T-helper 2 cell treated with Interferon-gamma antibody and Interleukin-4, amounts not matched to agents 5 μg/mL and 100 μg/mL, for 36 hours (primary cell): ENCODE results near the gene SAGE1.
"Not testable (repeated sequence)": the region's sequence is repeated elsewhere in the genome, so short reads cannot be mapped to it uniquely, and the experiment has no call there.

Experiments used
- DNase-seq: peaks from one replicate; pipeline ENCODE4 v3.0.0; 2021; ENCODE audit warnings: low spot score
- H3K27ac Mint-ChIP-seq: one replicate; pipeline ENCODE4 v1.8.0; 2021; ENCODE audit warnings: mild to moderate bottlenecking, mixed read lengths
- H3K27me3 Mint-ChIP-seq: one replicate; pipeline ENCODE4 v1.8.0; 2021; ENCODE audit warnings: low read depth, mixed read lengths
- H3K36me3 Mint-ChIP-seq: one replicate; pipeline ENCODE4 v1.8.0; 2021; ENCODE audit warnings: low read depth, mixed read lengths
- H3K4me1 Mint-ChIP-seq: one replicate; pipeline ENCODE4 v1.8.0; 2021; ENCODE audit warnings: low read depth, mixed read lengths
- H3K4me3 Mint-ChIP-seq: one replicate; pipeline ENCODE4 v1.8.0; 2022; ENCODE audit warnings: mild to moderate bottlenecking, moderate library complexity, mixed read lengths
- H3K9me3 Mint-ChIP-seq: one replicate; pipeline ENCODE4 v1.8.0; 2021; ENCODE audit warnings: mixed read lengths

Gene SAGE1

GRCh38 chrX:135893294-135893817 lies at the start of gene SAGE1, which contains the start of gene CT45A10:
SAGE1 (plus strand) TSS chrX:135893716; CDS start chrX:135896243, 2,527 bp downstream.
CT45A10 (minus strand) TSS chrX:135893444; CDS start chrX:135885344, 8,100 bp downstream.
- Mint-ChIP-seq H3K4me1 (no peaks in the 10 kb centered on the region), H3K36me3 (no peaks in the 10 kb centered on the region), H3K27ac (no peak within 1 kb of the TSS), H3K27me3 (no peaks in the 10 kb centered on the region), H3K4me3 (no peak within 1 kb of the TSS), H3K9me3 (no peaks in the 10 kb centered on the region)
- DNase-seq, result no peak

DNA sequence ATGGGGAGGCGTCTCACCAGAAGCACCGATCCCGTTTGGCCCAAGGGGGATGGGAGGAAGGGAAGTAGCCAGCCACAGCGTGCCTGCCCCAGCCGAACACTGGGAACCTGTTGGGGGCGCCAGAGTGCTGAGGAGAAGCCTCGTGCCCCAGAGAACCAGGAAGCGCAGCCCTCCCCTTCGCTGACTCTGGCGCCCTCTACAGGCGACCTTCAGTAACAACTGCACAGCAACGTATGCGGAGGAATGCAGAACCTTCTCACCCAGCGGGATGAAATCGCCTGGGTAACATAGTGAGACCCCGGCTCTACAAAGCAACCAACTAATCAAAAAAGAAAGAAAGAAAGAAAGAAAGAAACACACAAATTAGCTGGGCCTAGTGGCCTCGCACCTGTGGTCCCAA lies 39.1 kb upstream of the SAGE1 start, which contains the start of gene CT45A8:
CT45A8 (minus strand) TSS at position 101 of the 400 bp plus-strand sequence. CDS start 3,755 bp downstream, outside the sequence.
- not testable (repeated sequence) for H3K27ac Mint-ChIP-seq, DNase-seq, H3K27me3 Mint-ChIP-seq, H3K9me3 Mint-ChIP-seq, H3K4me3 Mint-ChIP-seq, H3K36me3 Mint-ChIP-seq, H3K4me1 Mint-ChIP-seq

GRCh38 chrX:135871712-135872111 lies 21.8 kb upstream of the SAGE1 start, which contains the start of gene CT45A9:
CT45A9 (minus strand) TSS chrX:135871812; CDS start chrX:135868061, 3,751 bp downstream.
- not testable (repeated sequence) for H3K4me3 Mint-ChIP-seq, H3K4me1 Mint-ChIP-seq, H3K27ac Mint-ChIP-seq

GRCh38 chrX:135882741-135883140 lies 10.8 kb upstream of the SAGE1 start:
- not testable (repeated sequence) for H3K27ac Mint-ChIP-seq, H3K4me3 Mint-ChIP-seq, H3K27me3 Mint-ChIP-seq, H3K9me3 Mint-ChIP-seq, DNase-seq, H3K4me1 Mint-ChIP-seq, H3K36me3 Mint-ChIP-seq

More at GRCh38 chrX:135871712-135872111, 21.8 kb upstream of the SAGE1 start, which contains the start of gene CT45A9:
- not testable (repeated sequence) for H3K27me3 Mint-ChIP-seq, H3K9me3 Mint-ChIP-seq, H3K36me3 Mint-ChIP-seq, DNase-seq

GRCh38 chrX:135888230-135888629 lies 5.3 kb upstream of the SAGE1 start:
- not testable (repeated sequence) for H3K27me3 Mint-ChIP-seq, H3K27ac Mint-ChIP-seq, H3K4me3 Mint-ChIP-seq, H3K36me3 Mint-ChIP-seq, H3K9me3 Mint-ChIP-seq, H3K4me1 Mint-ChIP-seq, DNase-seq

DNA sequence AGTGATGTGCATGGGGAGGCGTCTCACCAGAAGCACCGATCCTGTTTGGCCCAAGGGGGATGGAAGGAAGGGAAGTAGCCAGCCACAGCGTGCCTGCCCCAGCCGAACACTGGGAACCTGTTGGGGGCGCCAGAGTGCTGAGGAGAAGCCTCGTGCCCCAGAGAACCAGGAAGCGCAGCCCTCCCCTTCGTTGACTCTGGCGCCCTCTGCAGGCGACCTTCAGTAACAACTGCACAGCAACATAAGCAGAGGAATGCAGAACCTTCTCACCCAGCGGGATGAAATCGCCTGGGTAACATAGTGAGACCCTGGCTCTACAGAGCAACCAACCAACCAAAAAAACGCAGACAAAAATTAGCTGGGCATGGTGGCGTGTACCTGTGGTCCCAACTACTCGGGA lies 4.5 kb upstream of the SAGE1 start:
- H3K36me3 Mint-ChIP-seq, H3K9me3 Mint-ChIP-seq, H3K27me3 Mint-ChIP-seq, H3K4me1 Mint-ChIP-seq, H3K4me3 Mint-ChIP-seq, H3K27ac Mint-ChIP-seq: not testable (repeated sequence)
- DNase-seq, result peak; percentile 10

DNA sequence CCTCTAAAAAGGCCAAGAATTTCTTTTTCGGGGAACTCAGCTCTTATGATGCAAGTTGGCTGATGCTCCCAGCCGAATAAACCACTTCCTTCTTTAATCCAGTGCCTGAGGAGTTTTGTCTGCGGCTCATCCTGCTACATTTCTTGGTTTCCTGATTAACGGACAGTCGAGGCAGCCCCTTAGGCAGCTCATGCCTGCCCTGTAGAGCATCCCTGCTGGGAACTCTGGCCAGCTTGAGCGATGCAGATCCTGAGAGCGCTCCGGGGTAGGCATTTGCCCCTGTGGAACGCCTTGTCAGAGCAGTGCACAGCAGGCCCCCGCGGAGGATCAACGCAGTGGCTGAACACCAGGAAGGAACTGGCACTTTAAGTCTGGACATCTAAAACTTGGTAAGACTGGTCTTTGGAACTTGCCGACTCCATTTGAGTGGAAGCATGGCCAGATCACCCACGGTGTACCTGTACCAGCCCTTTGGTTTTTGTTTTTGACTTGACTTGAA lies 3.4 kb upstream of the SAGE1 start:
- Mint-ChIP-seq H3K36me3 (no peaks in the 10 kb centered on the region), H3K4me1 (no peaks in the 10 kb centered on the region), H3K4me3 (no peak overlapping the region), H3K27me3 (no peaks in the 10 kb centered on the region), H3K9me3 (no peaks in the 10 kb centered on the region), H3K27ac (no peak overlapping the region)
- no peak for DNase-seq

DNA sequence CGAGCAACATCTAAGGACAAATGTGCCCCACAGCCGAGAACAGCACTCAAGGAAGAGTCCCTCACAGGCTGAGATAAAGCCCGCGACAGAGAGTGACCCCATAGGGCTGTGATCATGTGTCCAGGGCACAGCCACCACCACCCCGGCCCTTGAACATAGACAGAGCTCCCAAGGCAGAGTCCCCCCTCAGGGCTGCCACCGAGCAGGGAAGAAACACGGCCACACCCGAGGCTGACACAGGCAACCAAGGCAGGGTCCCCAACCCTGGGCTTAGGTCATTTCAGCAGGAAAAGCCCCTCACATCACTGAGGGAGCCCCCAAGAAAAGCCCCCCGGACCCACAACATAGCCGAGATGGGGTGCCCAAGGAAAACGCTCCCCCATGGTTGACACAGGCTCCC lies 735 bp upstream of the SAGE1 start:
- Mint-ChIP-seq H3K27me3 (no peaks in the 10 kb centered on the region), H3K9me3 (no peaks in the 10 kb centered on the region), H3K4me3 (no peak overlapping the region), H3K27ac (no peak overlapping the region), H3K4me1 (no peaks in the 10 kb centered on the region), H3K36me3 (no peaks in the 10 kb centered on the region)
- no peak for DNase-seq

GRCh38 chrX:135910251-135910650 lies 16.7 kb downstream of the SAGE1 start:
- no peak overlapping the region for H3K27ac Mint-ChIP-seq
- DNase-seq, result no peak
- H3K4me1 Mint-ChIP-seq, result no peaks in the 10 kb centered on the region
- H3K4me3 Mint-ChIP-seq, result no peak overlapping the region
- H3K36me3 Mint-ChIP-seq, result no peaks in the 10 kb centered on the region
- H3K27me3 Mint-ChIP-seq, result no peaks in the 10 kb centered on the region
- H3K9me3 Mint-ChIP-seq, result no peaks in the 10 kb centered on the region

DNA sequence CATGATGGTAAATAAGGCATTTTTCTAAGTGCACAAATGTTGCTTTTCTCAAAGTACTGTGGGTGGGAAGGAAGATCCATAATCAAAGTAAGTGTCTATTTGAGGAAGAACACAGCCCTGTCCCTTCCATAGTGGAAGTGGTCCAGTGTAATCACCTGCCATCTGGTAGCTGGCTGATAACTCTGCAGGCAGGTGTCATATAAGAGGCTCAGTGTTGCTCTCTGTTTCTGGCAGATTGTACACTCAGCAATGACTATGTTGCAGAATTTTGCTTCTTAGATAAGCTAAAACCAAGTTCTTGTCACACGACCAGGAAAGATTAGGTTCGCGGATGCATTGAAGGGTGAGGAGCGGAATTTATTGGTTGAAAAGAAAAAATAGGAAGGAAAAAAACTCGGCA lies 20.9 kb downstream of the SAGE1 start:
- H3K36me3 Mint-ChIP-seq, result no peaks in the 10 kb centered on the region
- H3K9me3 Mint-ChIP-seq, result no peaks in the 10 kb centered on the region
- H3K4me3 Mint-ChIP-seq, result no peak overlapping the region
- DNase-seq, result no peak
- H3K4me1 Mint-ChIP-seq, result no peaks in the 10 kb centered on the region
- no peaks in the 10 kb centered on the region for H3K27me3 Mint-ChIP-seq
- H3K27ac Mint-ChIP-seq, result no peak overlapping the region

- H3K27me3 Mint-ChIP-seq, DNase-seq, H3K36me3 Mint-ChIP-seq, H3K4me1 Mint-ChIP-seq, H3K9me3 Mint-ChIP-seq, H3K4me3 Mint-ChIP-seq, H3K27ac Mint-ChIP-seq: not testable (repeated sequence)
These were observed 27.0 kb downstream of the SAGE1 start for GRCh38 chrX:135920516-135920915.

DNA sequence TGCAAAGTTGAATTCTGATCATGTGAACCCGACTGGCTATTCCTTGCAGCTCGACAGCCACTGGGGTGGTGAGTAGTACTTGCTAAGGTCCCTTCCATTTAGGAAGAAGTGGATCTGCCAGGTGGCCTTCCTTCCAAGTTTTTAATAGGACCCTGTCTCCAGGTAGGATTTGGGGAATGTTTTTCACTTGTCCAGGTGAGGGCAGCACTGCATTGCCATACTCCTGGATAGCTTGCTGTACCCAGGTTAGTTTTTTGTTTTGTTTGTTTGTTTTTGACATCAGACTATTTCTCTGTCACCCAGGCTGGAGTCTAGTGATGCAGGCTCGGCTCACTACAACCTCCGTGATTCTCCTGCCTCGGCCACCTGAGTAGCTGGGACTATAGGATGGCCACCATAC lies 29.8 kb downstream of the SAGE1 start:
- no peak overlapping the region for H3K27ac Mint-ChIP-seq
- H3K36me3 Mint-ChIP-seq, result no peaks in the 10 kb centered on the region
- H3K27me3 Mint-ChIP-seq, result no peaks in the 10 kb centered on the region
- H3K4me3 Mint-ChIP-seq, result no peak overlapping the region
- H3K4me1 Mint-ChIP-seq, result no peaks in the 10 kb centered on the region
- H3K9me3 Mint-ChIP-seq, result no peaks in the 10 kb centered on the region
- no peak for DNase-seq

DNA sequence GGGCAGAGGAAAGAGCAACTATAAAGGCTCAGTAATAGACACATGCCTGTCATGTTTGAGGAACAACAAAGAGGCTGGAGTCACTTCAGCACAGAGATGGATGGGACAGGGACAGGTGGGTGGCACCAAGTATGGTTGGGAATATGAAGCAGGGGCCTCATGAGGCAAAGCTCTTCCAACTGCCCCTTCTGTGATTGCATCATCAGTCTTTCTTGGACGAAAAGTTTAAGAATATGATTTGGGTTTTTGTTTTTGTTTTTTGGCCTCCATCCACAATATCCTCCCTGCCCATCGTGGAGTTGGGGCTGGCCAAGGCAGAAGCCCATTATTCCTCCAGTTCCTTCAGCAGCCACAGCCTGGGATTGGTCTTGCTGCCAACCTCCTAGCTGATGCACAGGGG lies 34.4 kb downstream of the SAGE1 start:
- Mint-ChIP-seq H3K4me3 (no peak overlapping the region), H3K4me1 (no peaks in the 10 kb centered on the region), H3K9me3 (no peaks in the 10 kb centered on the region), H3K27me3 (no peaks in the 10 kb centered on the region), H3K27ac (no peak overlapping the region), H3K36me3 (no peaks in the 10 kb centered on the region)
- DNase-seq, result no peak

GRCh38 chrX:135931644-135932487 lies 38.4 kb downstream of the SAGE1 start:
- H3K4me3 Mint-ChIP-seq, result no peak overlapping the region
- H3K36me3 Mint-ChIP-seq, result no peaks in the 10 kb centered on the region
- H3K4me1 Mint-ChIP-seq, result no peaks in the 10 kb centered on the region
- no peak overlapping the region for H3K27ac Mint-ChIP-seq
- no peaks in the 10 kb centered on the region for H3K9me3 Mint-ChIP-seq
- peak; percentile 6 for DNase-seq
- H3K27me3 Mint-ChIP-seq, result no peaks in the 10 kb centered on the region
